GM18873 (cell line): ENCODE data around the gene LAMA3.
"Not testable (repeated sequence)": the region's sequence is repeated elsewhere in the genome, so short reads cannot be mapped to it uniquely, and the experiment has no call there.

Experiments used
- ATAC-seq: cut with Tn5 transposase; IDR thresholded peaks from one replicate; pipeline ENCODE4 v1.9.1; 2021; ENCODE audit warnings: mild to moderate bottlenecking, moderate library complexity, moderate number of reproducible peaks; ENCODE audit not compliant: unreplicated experiment, low FRiP score

Gene LAMA3

GRCh38 chr18:23725827-23726661 is 36.8 kb downstream of the LAMA3 start:
- no peak for ATAC-seq

- ATAC-seq, result no peak
Measured at GRCh38 chr18:23727707-23728493, 38.6 kb downstream of the LAMA3 start.

- ATAC-seq, result no peak
Measured at GRCh38 chr18:23730857-23731256, 41.6 kb downstream of the LAMA3 start.

- ATAC-seq, result no peak
Measured at GRCh38 chr18:23731861-23732260, 42.6 kb downstream of the LAMA3 start.

GRCh38 chr18:23732439-23732838 is 43.2 kb downstream of the LAMA3 start:
- ATAC-seq, result no peak

- not testable (repeated sequence) for ATAC-seq
Measured at GRCh38 chr18:23733265-23733664, 44.0 kb downstream of the LAMA3 start.

- no peak for ATAC-seq
Measured at GRCh38 chr18:23733895-23734294, 44.6 kb downstream of the LAMA3 start.

- ATAC-seq, result no peak
Measured at GRCh38 chr18:23735021-23735464, 45.8 kb downstream of the LAMA3 start.

GRCh38 chr18:23737578-23737977 is 48.3 kb downstream of the LAMA3 start:
- ATAC-seq, result no peak

- ATAC-seq, result no peak
Measured at GRCh38 chr18:23738151-23738550, 48.9 kb downstream of the LAMA3 start.

GRCh38 chr18:23738575-23738974 is 49.3 kb downstream of the LAMA3 start:
- no peak for ATAC-seq

GRCh38 chr18:23740105-23740830 is 51.0 kb downstream of the LAMA3 start:
- ATAC-seq, result no peak

GRCh38 chr18:23741967-23742366 is 52.7 kb downstream of the LAMA3 start:
- not testable (repeated sequence) for ATAC-seq

GRCh38 chr18:23743733-23744333 is 54.6 kb downstream of the LAMA3 start:
- no peak for ATAC-seq

- no peak for ATAC-seq
Measured at GRCh38 chr18:23745366-23745765, 56.1 kb downstream of the LAMA3 start.

- no peak for ATAC-seq
Measured at GRCh38 chr18:23746851-23747250, 57.6 kb downstream of the LAMA3 start.

GRCh38 chr18:23752363-23752762 is 63.1 kb downstream of the LAMA3 start:
- no peak for ATAC-seq

- no peak for ATAC-seq
Measured at GRCh38 chr18:23752796-23753195, 63.5 kb downstream of the LAMA3 start.

GRCh38 chr18:23756590-23757436 is 67.6 kb downstream of the LAMA3 start:
- no peak for ATAC-seq

- no peak for ATAC-seq
Measured at GRCh38 chr18:23757437-23757733, 68.1 kb downstream of the LAMA3 start.
